ENCODE measurements around the gene BBS4.

Gene BBS4

DNA sequence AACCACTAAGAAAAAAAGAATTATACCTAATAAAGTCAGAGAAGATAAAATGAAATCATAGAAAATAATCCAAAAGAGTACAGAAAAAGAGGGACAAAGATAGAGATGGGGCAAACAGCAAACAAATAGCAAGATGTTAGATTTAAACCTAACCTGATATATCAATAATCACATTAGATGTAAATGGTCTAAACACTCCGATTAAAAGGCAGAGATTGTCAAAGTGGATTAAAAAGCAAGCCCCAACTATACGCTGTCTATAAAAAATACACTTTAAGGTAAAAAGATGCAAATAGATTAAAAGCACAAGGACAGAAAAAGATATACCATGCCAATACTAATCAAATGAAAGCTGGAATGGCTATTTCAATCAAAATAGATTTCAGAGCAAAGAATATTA is 80.8 kb downstream of the BBS4 start:
- TF ChIP-seq, protein P1, sequence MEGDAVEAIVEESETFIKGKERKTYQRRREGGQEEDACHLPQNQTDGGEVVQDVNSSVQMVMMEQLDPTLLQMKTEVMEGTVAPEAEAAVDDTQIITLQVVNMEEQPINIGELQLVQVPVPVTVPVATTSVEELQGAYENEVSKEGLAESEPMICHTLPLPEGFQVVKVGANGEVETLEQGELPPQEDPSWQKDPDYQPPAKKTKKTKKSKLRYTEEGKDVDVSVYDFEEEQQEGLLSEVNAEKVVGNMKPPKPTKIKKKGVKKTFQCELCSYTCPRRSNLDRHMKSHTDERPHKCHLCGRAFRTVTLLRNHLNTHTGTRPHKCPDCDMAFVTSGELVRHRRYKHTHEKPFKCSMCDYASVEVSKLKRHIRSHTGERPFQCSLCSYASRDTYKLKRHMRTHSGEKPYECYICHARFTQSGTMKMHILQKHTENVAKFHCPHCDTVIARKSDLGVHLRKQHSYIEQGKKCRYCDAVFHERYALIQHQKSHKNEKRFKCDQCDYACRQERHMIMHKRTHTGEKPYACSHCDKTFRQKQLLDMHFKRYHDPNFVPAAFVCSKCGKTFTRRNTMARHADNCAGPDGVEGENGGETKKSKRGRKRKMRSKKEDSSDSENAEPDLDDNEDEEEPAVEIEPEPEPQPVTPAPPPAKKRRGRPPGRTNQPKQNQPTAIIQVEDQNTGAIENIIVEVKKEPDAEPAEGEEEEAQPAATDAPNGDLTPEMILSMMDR (conservative IDR thresholded peaks at IDR 0.05; ENCODE audit: control insufficient read depth, insufficient read depth, low read depth, low read length) = no peak
- H3K4me3 ChIP-seq (ENCODE audit: control insufficient read depth, low read depth, low read length) = no peak overlapping the region
- no peak for DNase-seq (ENCODE audit: low read depth)

DNA sequence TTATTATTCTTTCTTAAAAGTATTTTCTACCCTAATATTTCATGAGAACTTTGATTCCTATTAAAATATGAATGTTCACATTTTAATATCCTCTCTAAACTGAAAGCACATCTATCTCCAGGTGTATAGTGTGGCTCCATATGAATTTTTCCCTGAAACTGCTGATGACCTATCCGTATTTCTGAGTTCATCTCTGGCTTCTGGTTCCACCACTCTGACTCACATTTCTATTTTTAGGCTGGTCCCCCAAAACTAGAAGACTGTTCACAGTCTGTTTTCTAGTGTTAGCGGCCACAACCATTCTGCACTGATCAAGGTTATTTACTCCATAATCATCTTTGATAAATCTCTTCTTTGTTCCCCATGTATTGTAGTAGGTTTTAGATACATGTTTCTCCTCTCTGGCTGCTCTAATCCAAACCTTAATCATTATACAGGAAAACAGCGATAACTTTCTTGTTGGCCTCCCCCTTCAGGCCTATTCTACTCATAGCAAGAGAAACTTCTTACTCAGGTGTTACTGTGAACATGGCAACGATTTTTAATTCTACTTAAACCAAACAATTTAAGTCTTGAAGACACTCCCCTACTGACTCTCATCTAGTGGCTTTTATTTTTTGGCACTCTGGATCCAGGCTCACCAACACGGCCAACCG is 84.8 kb downstream of the BBS4 start:
- peak; percentile 7 for DNase-seq (ENCODE audit: low read depth)
- TF ChIP-seq, protein P1 (conservative IDR thresholded peaks at IDR 0.05; ENCODE audit: control insufficient read depth, insufficient read depth, low read depth, low read length) = peak; percentile 7
- no peak overlapping the region for H3K4me3 ChIP-seq (ENCODE audit: control insufficient read depth, low read depth, low read length)

DNA sequence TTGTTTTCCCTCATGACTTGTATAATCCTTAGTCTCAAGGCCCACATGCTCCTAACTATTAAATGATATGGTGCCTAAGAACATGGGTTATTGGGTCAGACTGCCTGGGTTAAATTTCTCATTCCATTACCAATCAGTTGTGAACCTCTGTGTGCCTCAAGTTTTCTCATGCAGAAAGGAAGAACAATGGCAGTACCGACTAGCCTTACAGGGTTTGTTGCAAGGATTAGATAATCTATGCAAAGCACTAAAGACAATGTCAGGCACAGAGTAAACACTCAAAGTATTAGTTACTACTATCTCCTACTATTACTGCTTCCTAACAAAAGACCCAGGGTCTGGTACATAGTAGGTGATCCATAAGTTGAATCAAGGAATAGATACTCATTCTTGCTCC is 85.3 kb downstream of the BBS4 start:
- DNase-seq (ENCODE audit: low read depth) = no peak
- no peak overlapping the region for H3K4me3 ChIP-seq (ENCODE audit: control insufficient read depth, low read depth, low read length)
- TF ChIP-seq, protein P1 (conservative IDR thresholded peaks at IDR 0.05; ENCODE audit: control insufficient read depth, insufficient read depth, low read depth, low read length) = no peak

DNA sequence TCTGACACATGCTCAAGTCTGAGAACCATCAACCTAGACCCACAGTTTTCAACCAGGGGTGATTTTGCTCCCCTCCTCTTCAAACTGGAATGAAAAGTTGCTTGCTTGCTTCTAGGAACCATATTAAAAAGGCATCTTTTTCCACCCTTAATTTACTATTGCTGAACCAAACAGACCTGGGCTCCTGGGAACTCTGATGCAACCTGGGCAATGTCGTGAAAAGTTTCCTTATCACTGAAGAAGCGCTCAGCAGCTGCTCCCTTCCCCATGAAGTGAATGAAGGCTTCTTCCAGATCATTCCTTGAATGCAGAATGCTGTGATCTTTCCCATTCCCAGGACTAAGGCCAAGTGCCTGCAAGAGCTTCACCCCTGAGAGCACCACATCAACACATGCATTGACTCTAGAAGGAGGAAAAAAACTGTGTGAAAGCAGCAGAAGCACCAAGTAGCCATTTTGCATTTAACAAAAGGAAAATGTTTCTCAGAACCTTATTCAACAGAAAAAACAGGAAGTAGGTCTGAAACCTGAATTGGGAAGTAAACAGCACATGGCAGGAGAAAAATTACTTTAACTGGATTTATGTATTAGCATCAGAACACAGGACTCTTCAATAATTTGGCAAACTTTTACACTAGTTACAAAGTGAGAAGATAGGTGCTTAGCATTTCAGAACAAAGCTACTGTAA is 88.8 kb downstream of the BBS4 start:
- H3K4me3 ChIP-seq (ENCODE audit: control insufficient read depth, low read depth, low read length) = no peak overlapping the region
- DNase-seq (ENCODE audit: low read depth) = no peak
- TF ChIP-seq, protein P1 (conservative IDR thresholded peaks at IDR 0.05; ENCODE audit: control insufficient read depth, insufficient read depth, low read depth, low read length) = no peak

DNA sequence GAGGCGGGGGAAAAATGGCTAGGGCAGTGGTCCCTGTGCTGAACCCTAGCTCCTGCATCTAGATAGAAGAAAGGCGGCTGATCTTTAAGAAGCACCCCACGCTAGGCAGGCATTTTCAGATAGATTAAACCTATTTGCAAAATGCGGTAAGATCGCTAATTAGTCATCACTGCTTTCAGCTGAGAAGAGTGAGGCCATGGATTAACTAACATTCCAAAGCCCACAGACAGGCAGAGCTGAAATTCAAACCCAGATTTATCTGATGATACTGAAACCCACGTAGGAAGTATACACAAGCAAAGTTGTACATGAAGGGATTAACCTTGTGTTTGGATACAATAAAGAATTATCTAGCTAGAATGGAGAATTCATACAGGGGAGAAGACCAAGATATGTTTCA is 92.8 kb downstream of the BBS4 start:
- TF ChIP-seq, protein P1 (conservative IDR thresholded peaks at IDR 0.05; ENCODE audit: control insufficient read depth, insufficient read depth, low read depth, low read length) = no peak
- DNase-seq (ENCODE audit: low read depth) = no peak
- no peak overlapping the region for H3K4me3 ChIP-seq (ENCODE audit: control insufficient read depth, low read depth, low read length)

DNA sequence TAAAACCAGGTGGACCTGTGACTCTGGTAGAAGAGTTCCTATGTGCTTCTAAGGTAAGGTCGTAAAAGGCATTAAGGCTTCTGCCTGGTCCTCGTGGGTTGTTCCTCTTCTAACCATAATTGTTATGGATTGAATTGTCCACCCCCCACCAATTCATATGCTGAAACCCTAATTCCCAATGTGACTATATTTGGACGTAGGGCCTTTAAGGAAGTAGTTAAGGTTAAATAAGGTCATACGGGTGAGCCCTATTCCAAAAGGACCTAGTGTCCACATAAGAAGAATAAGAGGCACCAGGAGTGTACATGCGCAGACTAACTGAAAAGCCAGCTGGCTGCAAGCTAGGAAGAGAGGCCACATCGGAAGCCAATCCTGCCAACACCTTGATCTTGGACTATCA is 95.6 kb downstream of the BBS4 start:
- TF ChIP-seq, protein P1 (conservative IDR thresholded peaks at IDR 0.05; ENCODE audit: control insufficient read depth, insufficient read depth, low read depth, low read length) = no peak
- no peak overlapping the region for H3K4me3 ChIP-seq (ENCODE audit: control insufficient read depth, low read depth, low read length)
- DNase-seq (ENCODE audit: low read depth) = no peak

Measured in fibroblast of mammary gland (primary cell).